Calu3 (cell line): ENCODE data around the gene HLCS. TPM values are rescaled to one million over a fixed set of nuclear protein-coding genes. Genes with fewer than 3 reads are reported as not detected.

Experiments
- BruUV-seq: library from RNA; stranded (reverse); fragments of 400-500 nt; replicated peaks from 2 replicates; lab custom pipeline; 2021; lab: Mats Ljungman, UMichigan
- CTCF ChIA-PET: fragments of 300-600 bp; sonication (Branson Sonifier 250); formaldehyde crosslinking; loops from one replicate; lab custom pipeline; 2022; ENCODE audit warnings: antibody characterized with exemption; lab: Charles Lee
- DNase-seq: peaks from one replicate; pipeline ENCODE4 v3.0.0; 2022
- H3K27ac Mint-ChIP-seq: one replicate; pipeline ENCODE4 v1.8.0; 2022; ENCODE audit warnings: mixed read lengths; ENCODE audit not compliant: unreplicated experiment
- H3K27me3 Mint-ChIP-seq: one replicate; pipeline ENCODE4 v1.8.0; 2022; ENCODE audit warnings: mixed read lengths; ENCODE audit not compliant: unreplicated experiment
- H3K36me3 Mint-ChIP-seq: one replicate; pipeline ENCODE4 v1.8.0; 2022; ENCODE audit warnings: mild to moderate bottlenecking, moderate library complexity, mixed read lengths; ENCODE audit not compliant: insufficient read depth, unreplicated experiment
- H3K4me1 Mint-ChIP-seq: one replicate; pipeline ENCODE4 v1.8.0; 2022; ENCODE audit warnings: mild to moderate bottlenecking, low read depth, mixed read lengths; ENCODE audit not compliant: unreplicated experiment
- H3K4me3 Mint-ChIP-seq: one replicate; pipeline ENCODE4 v1.8.0; 2022; ENCODE audit warnings: mild to moderate bottlenecking, low read depth, moderate library complexity, mixed read lengths; ENCODE audit not compliant: unreplicated experiment
- H3K9me3 Mint-ChIP-seq: one replicate; pipeline ENCODE4 v1.8.0; 2022; ENCODE audit warnings: low read depth, mixed read lengths; ENCODE audit not compliant: unreplicated experiment
- CTCF ChIP-seq: fragments of 200-600 bp; IDR thresholded peaks from one replicate; pipeline ENCODE4 v1.8.0; 2022; ENCODE audit warnings: antibody characterized with exemption; ENCODE audit not compliant: unreplicated experiment
- intact Hi-C: fragments of 100-400 bp; cut with micrococcal nuclease; formaldehyde crosslinking; loops from one replicate; pipeline ENCODE4 v1.10.0; 2022; ENCODE audit not compliant: unreplicated experiment
- total RNA-seq: library from RNA; stranded (reverse); gene quantifications from 2 replicates; pipeline ENCODE4 v1.2.3, GENCODE V29; 2022

The HLCS gene
- total RNA-seq, 1 experiment from 2014 or later: 18.4 TPM

GRCh38 chr21:36815284-36815683, 151.2 kb downstream of the HLCS start:
- no peaks in the 10 kb centered on the region for H3K27me3 Mint-ChIP-seq
- no peaks in the 10 kb centered on the region for H3K4me1 Mint-ChIP-seq
- H3K36me3 Mint-ChIP-seq: no peaks in the 10 kb centered on the region
- CTCF ChIA-PET: no interaction called here
- intact Hi-C loops: no loop called here
- TF ChIP-seq CTCF: no peak
- no peak overlapping the region for H3K27ac Mint-ChIP-seq
- no peaks in the 10 kb centered on the region for H3K9me3 Mint-ChIP-seq
- DNase-seq: no peak
- BruUV-seq: no TSS peak
- no peak overlapping the region for H3K4me3 Mint-ChIP-seq

GRCh38 chr21:36813052-36813451, 153.4 kb downstream of the HLCS start:
- H3K27me3 Mint-ChIP-seq: no peaks in the 10 kb centered on the region
- TF ChIP-seq CTCF: no peak
- no peak for DNase-seq
- no peaks in the 10 kb centered on the region for H3K36me3 Mint-ChIP-seq
- no peak overlapping the region for H3K4me3 Mint-ChIP-seq
- intact Hi-C loops: no loop called here
- H3K9me3 Mint-ChIP-seq: no peaks in the 10 kb centered on the region
- no TSS peak for BruUV-seq
- no peak overlapping the region for H3K27ac Mint-ChIP-seq
- peaks cover under 1% of the 10 kb centered on the region for H3K4me1 Mint-ChIP-seq
- CTCF ChIA-PET: no interaction called here

GRCh38 chr21:36811762-36812161, 154.7 kb downstream of the HLCS start:
- Mint-ChIP-seq H3K36me3 (no peaks in the 10 kb centered on the region), H3K4me1 (peaks cover 9% of the 10 kb centered on the region), H3K4me3 (no peak overlapping the region), H3K9me3 (no peaks in the 10 kb centered on the region), H3K27ac (no peak overlapping the region), H3K27me3 (no peaks in the 10 kb centered on the region)
- no peak for TF ChIP-seq CTCF
- no TSS peak for BruUV-seq
- CTCF ChIA-PET: no interaction called here
- no peak for DNase-seq
- intact Hi-C loops: no loop called here

- Mint-ChIP-seq H3K9me3 (no peaks in the 10 kb centered on the region), H3K36me3 (no peaks in the 10 kb centered on the region), H3K27me3 (no peaks in the 10 kb centered on the region), H3K4me1 (peaks cover 9% of the 10 kb centered on the region), H3K27ac (no peak overlapping the region), H3K4me3 (no peak overlapping the region)
- CTCF ChIA-PET: no interaction called here
- BruUV-seq: no TSS peak
- no peak for TF ChIP-seq CTCF
- no peak for DNase-seq
- intact Hi-C loops: no loop called here
Observed at GRCh38 chr21:36810443-36810842, 156.0 kb downstream of the HLCS start.
